NB4 (cell line): ENCODE results near the gene WDR45.

Experiments
- CTCF ChIP-seq: IDR thresholded peaks from one replicate; pipeline ENCODE4 v1.5.1; 2012; ENCODE audit warnings: low read depth, low read length
- MYC ChIP-seq: IDR thresholded peaks from 2 replicates; pipeline ENCODE4 v1.6.1; 2011; ENCODE audit warnings: low read depth, low read length
- POLR2A ChIP-seq: IDR thresholded peaks from 2 replicates; pipeline ENCODE4 v1.6.1; 2011; ENCODE audit warnings: mild to moderate bottlenecking; ENCODE audit not compliant: insufficient read length; ENCODE audit errors: extremely low read depth

GRCh38 chrX:49071877-49072711 is 7.6 kb downstream of the WDR45 start:
- TF ChIP-seq CTCF (no peak), POLR2A (no peak), MYC (no peak)
